Panc1 (cell line): ENCODE results near the gene WDR33. TPM values are rescaled to one million over a fixed set of nuclear protein-coding genes. Genes with fewer than 3 reads are reported as not detected.

ENCODE experiments used
- ATAC-seq: fragments of 200-7000 bp; cut with Tn5 transposase; 2 replicates; pipeline ENCODE4 v1.9.1; 2020; ENCODE audit warnings: mild to moderate bottlenecking, moderate library complexity
- BruUV-seq: library from RNA; stranded (reverse); fragments of 400-500 nt; replicated peaks from 2 replicates; lab custom pipeline; 2021; lab: Mats Ljungman, UMichigan
- CTCF ChIA-PET: fragments of 300-600 bp; sonication (Branson Sonifier 250); formaldehyde crosslinking; loops from one replicate; lab custom pipeline; 2022; ENCODE audit warnings: antibody characterized with exemption; lab: Charles Lee
- POLR2A ChIA-PET: fragments of 300-600 bp; sonication (Branson Sonifier 250); formaldehyde crosslinking; loops from one replicate; lab custom pipeline; 2022; ENCODE audit warnings: antibody characterized with exemption; lab: Charles Lee
- DNase-seq: peaks from one replicate; pipeline ENCODE4 v3.0.0-alpha.2; 2010; ENCODE audit warnings: low read depth, low spot score
- H3K27ac ChIP-seq: 2 replicates; pipeline ENCODE4 v1.5.1; 2011; ENCODE audit warnings: mild to moderate bottlenecking, low read length, inconsistent platforms
- H3K27me3 ChIP-seq: fragments of 200-500 bp; sonication (Bioruptor generic); 2 replicates; pipeline ENCODE4 v1.6.0; 2014; ENCODE audit warnings: low read length, inconsistent platforms; ENCODE audit not compliant: control insufficient read depth, insufficient read depth
- H3K36me3 ChIP-seq: fragments of 200-500 bp; sonication (Bioruptor generic); 2 replicates; pipeline ENCODE4 v1.5.1; 2014; ENCODE audit warnings: inconsistent platforms, mild to moderate bottlenecking, low read length, moderate library complexity; ENCODE audit not compliant: control insufficient read depth, insufficient read depth
- H3K4me1 ChIP-seq: 2 replicates; pipeline ENCODE4 v1.5.1; 2011; ENCODE audit warnings: inconsistent platforms, mild to moderate bottlenecking, low read length, moderate library complexity; ENCODE audit not compliant: control insufficient read depth, insufficient read depth
- H3K4me3 ChIP-seq, 2 experiments: 2 replicates each; pipeline ENCODE4 v1.5.1; 2011 to 2012; ENCODE audit warnings: low read depth in 2 of 2, low read length in 2 of 2, mild to moderate bottlenecking in 2 of 2, inconsistent platforms in 1 of 2, moderate library complexity in 1 of 2
- H3K9me3 ChIP-seq: fragments of 200-500 bp; sonication (Bioruptor generic); 2 replicates; pipeline ENCODE4 v1.5.1; 2014; ENCODE audit warnings: low read depth, mild to moderate bottlenecking, inconsistent platforms, low read length, moderate library complexity; ENCODE audit not compliant: control insufficient read depth, insufficient read depth
- POLR2AphosphoS5 ChIP-seq: IDR thresholded peaks from 2 replicates; pipeline ENCODE4 v1.6.1; 2012; ENCODE audit warnings: mild to moderate bottlenecking, low read depth, low read length, moderate library complexity
- SIN3A ChIP-seq: IDR thresholded peaks from 2 replicates; pipeline ENCODE4 v1.6.1; 2012; ENCODE audit warnings: low read depth, mild to moderate bottlenecking, low read length, moderate library complexity, borderline replicate concordance; ENCODE audit not compliant: insufficient read depth
- TCF7L2 ChIP-seq: IDR thresholded peaks from 2 replicates; pipeline ENCODE4 v1.6.1; 2011; ENCODE audit warnings: mild to moderate bottlenecking, low read depth, low read length, inconsistent platforms
- in situ Hi-C: cut with HindIII; loops from 2 replicates; pipeline ENCODE4 v1.10.0; 2016; ENCODE audit warnings: low sequenced_read_pairs, low pct_unique_long_range_greater_than_20kb
- intact Hi-C: fragments of 100-400 bp; cut with micrococcal nuclease; formaldehyde crosslinking; loops from one replicate; pipeline ENCODE4 v1.10.0; 2022; ENCODE audit not compliant: unreplicated experiment
- total RNA-seq: library from RNA; stranded (reverse); gene quantifications from one replicate; pipeline ENCODE4 v1.2.1, GENCODE V29; 2021; ENCODE audit not compliant: unreplicated experiment
- TF ChIP-seq, protein P1 (sequence below): fragments of 450-650 bp; IDR thresholded peaks from 2 replicates; pipeline ENCODE4 v1.5.1; 2017; ENCODE audit warnings: mild to moderate bottlenecking
- TF ChIP-seq, protein P2 (sequence below), 2 experiments: IDR thresholded peaks; 2 replicates each; pipeline ENCODE4 v1.6.1; 2011 to 2012; ENCODE audit warnings: low read depth in 2 of 2, control low read depth in 1 of 2, low read length in 1 of 2, mild to moderate bottlenecking in 1 of 2, moderate library complexity in 1 of 2; ENCODE audit not compliant: insufficient read depth in 1 of 2

WDR33 gene
- total RNA-seq, 1 experiment from 2014 or later = 63.7 TPM

DNA sequence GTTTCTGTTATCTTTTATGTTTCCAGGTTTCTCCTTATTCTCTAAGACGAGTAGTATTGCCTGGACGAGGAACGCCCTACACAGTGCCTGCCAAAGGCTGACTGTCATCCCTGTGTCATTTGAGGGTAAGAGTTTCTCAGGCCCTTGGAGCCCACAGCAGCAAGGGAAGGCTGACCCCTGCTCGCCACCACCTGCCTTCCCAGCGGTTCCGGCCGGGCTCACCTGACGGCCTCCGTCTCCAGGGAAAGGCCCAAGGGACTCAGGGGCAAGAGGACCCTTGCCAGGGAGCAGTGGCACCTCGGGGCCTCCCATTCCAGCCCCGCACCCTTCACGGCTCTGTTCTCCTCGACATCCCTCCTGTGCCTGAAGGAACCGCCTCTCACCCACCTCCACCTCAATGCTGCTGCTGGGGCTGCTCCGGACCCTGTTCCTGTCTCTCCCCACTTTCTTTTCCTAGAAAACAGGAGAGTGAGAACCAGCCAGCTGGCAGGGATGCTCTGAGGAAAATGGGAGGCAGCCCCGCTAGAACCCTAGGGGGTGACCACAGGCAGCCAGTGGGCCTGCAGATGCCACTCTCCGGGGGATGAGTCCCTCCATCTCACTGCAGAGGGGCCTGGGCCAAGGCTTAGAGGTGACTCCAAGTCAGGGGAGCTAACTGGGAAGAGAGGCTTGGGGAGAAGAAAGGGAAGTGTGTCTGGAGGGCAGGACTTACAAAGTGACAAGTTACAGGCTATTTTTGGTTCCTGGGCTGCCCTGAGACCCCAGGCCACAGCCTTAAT, 137.5 kb downstream of the WDR33 start:
- no peak for TF ChIP-seq POLR2AphosphoS5
- TF ChIP-seq, protein P1, sequence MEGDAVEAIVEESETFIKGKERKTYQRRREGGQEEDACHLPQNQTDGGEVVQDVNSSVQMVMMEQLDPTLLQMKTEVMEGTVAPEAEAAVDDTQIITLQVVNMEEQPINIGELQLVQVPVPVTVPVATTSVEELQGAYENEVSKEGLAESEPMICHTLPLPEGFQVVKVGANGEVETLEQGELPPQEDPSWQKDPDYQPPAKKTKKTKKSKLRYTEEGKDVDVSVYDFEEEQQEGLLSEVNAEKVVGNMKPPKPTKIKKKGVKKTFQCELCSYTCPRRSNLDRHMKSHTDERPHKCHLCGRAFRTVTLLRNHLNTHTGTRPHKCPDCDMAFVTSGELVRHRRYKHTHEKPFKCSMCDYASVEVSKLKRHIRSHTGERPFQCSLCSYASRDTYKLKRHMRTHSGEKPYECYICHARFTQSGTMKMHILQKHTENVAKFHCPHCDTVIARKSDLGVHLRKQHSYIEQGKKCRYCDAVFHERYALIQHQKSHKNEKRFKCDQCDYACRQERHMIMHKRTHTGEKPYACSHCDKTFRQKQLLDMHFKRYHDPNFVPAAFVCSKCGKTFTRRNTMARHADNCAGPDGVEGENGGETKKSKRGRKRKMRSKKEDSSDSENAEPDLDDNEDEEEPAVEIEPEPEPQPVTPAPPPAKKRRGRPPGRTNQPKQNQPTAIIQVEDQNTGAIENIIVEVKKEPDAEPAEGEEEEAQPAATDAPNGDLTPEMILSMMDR = no peak
- TF ChIP-seq SIN3A = no peak
- no peak for TF ChIP-seq TCF7L2
- TF ChIP-seq, protein P2, sequence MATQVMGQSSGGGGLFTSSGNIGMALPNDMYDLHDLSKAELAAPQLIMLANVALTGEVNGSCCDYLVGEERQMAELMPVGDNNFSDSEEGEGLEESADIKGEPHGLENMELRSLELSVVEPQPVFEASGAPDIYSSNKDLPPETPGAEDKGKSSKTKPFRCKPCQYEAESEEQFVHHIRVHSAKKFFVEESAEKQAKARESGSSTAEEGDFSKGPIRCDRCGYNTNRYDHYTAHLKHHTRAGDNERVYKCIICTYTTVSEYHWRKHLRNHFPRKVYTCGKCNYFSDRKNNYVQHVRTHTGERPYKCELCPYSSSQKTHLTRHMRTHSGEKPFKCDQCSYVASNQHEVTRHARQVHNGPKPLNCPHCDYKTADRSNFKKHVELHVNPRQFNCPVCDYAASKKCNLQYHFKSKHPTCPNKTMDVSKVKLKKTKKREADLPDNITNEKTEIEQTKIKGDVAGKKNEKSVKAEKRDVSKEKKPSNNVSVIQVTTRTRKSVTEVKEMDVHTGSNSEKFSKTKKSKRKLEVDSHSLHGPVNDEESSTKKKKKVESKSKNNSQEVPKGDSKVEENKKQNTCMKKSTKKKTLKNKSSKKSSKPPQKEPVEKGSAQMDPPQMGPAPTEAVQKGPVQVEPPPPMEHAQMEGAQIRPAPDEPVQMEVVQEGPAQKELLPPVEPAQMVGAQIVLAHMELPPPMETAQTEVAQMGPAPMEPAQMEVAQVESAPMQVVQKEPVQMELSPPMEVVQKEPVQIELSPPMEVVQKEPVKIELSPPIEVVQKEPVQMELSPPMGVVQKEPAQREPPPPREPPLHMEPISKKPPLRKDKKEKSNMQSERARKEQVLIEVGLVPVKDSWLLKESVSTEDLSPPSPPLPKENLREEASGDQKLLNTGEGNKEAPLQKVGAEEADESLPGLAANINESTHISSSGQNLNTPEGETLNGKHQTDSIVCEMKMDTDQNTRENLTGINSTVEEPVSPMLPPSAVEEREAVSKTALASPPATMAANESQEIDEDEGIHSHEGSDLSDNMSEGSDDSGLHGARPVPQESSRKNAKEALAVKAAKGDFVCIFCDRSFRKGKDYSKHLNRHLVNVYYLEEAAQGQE (IDR thresholded peaks at IDR 0.05; ENCODE audit: insufficient read depth in 1 of 2, low read depth in 2 of 2, low read length in 1 of 2) = no peak
- Histone ChIP-seq H3K36me3 (no peaks in the 10 kb centered on the region), H3K4me3 (no peak overlapping the region), H3K27me3 (peaks cover 4% of the 10 kb centered on the region; the same call in 1 of the 2 replicates), H3K4me1 (peaks cover 11% of the 10 kb centered on the region), H3K27ac (no peak overlapping the region), H3K9me3 (no peaks in the 10 kb centered on the region)
- BruUV-seq = no TSS peak
- no peak for DNase-seq
- in situ Hi-C loops (no loop called here), intact Hi-C loops (no loop called here)
- ChIA-PET POLR2A (interaction anchor here (0.6 kb wide), 1 partner anchor 55 kb away, joined by 5 read pairs; no protein-coding TSS in a partner anchor), CTCF (interaction anchor here (3.1 kb wide), 1 partner anchor 82 kb away, joined by 12 read pairs; no protein-coding TSS in a partner anchor)
- no peak; the same call in 1 of the 2 replicates for ATAC-seq

DNA sequence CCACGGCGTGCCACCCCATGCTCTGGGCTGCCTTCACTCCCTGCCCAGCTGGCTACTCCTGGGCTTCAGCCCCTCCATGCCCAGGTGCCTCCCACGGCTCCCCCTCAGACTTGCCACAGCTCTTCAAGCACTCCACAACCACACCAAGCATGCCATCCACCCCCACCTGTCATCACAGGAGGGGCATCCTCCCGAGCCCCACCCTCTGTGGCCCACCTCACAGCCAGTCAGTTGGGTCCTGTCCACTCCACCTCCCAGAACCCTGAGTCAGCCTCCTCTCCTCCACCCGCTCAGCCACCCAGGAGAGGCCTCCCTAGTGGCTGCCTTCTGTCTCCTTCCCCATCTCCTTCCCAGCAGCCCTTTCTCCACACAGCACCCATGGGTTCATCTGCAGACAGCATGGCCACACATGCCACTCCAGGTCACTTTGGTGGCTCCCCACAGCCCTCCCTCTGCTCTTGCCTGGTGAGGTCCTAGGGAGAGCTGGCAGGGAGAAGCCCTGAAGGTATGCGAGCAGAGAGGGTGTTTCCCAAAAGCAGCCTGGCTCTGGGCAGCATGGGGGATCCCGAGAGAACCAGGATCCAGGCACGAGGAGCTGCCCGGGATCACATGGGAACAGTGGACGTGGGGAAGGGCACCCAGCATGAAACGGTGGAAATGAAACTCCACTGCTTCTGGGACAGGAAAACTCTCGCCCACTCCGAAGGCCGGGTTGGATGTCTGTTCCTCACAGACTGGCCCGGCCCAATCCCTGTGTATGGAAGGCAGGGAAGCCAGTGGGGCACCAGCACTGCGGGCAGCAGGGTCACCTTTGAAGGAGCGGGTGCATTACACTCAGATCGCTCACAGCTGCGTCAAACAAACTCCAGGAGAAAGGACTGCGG, 138.4 kb downstream of the WDR33 start:
- ATAC-seq = peak; percentile 26; the same call in 1 of the 2 replicates
- TF ChIP-seq, protein P2 (IDR thresholded peaks at IDR 0.05; ENCODE audit: insufficient read depth in 1 of 2, low read depth in 2 of 2, low read length in 1 of 2) = no peak
- no peak for TF ChIP-seq TCF7L2
- TF ChIP-seq POLR2AphosphoS5 = no peak
- no peak for TF ChIP-seq SIN3A
- TF ChIP-seq, protein P1 = no peak
- no peaks in the 10 kb centered on the region for H3K9me3 ChIP-seq
- no peaks in the 10 kb centered on the region for H3K36me3 ChIP-seq
- intact Hi-C loops (no loop called here), in situ Hi-C loops (no loop called here)
- no peak overlapping the region for H3K4me3 ChIP-seq
- peaks cover 4% of the 10 kb centered on the region; the same call in 1 of the 2 replicates for H3K27me3 ChIP-seq
- POLR2A ChIA-PET = interaction anchor here (0.6 kb wide), 1 partner anchor 54 kb away, joined by 5 read pairs; no protein-coding TSS in a partner anchor
- peaks cover 11% of the 10 kb centered on the region for H3K4me1 ChIP-seq
- CTCF ChIA-PET = no interaction called here
- no TSS peak for BruUV-seq
- H3K27ac ChIP-seq = no peak overlapping the region
- DNase-seq = no peak
